HAP-1 (cell line): Measurements from ENCODE around the gene CALML5.

ENCODE experiments used
- DNase-seq, 2 experiments: peaks; one replicate each; pipeline ENCODE4 v3.0.0-alpha.2; 2016 to 2020; ENCODE audit warnings: low spot score in 2 of 2
- H3K27me3 ChIP-seq: fragments of 250-450 bp; sonication (Bioruptor Pico); 2 replicates; pipeline ENCODE4 v1.5.1; 2020; ENCODE audit warnings: low read depth, mild to moderate bottlenecking, moderate library complexity
- H3K36me3 ChIP-seq: fragments of 250-450 bp; sonication (Bioruptor Pico); replicated peaks from 2 replicates; pipeline ENCODE4 v1.5.1; 2020; ENCODE audit warnings: mild to moderate bottlenecking
- H3K4me1 ChIP-seq: fragments of 250-450 bp; sonication (Bioruptor Pico); 2 replicates; pipeline ENCODE4 v1.5.1; 2020; ENCODE audit warnings: mild to moderate bottlenecking
- H3K4me3 ChIP-seq: fragments of 250-450 bp; sonication (Bioruptor Pico); 2 replicates; pipeline ENCODE4 v1.5.1; 2020; ENCODE audit warnings: mild to moderate bottlenecking, moderate library complexity
- H3K9me3 ChIP-seq: fragments of 250-450 bp; sonication (Bioruptor Pico); 2 replicates; pipeline ENCODE4 v1.5.1; 2020; ENCODE audit warnings: mild to moderate bottlenecking, moderate library complexity
- in situ Hi-C: fragments of 300-500 bp; cut with MboI; formaldehyde crosslinking; loops from 3 replicates; pipeline ENCODE4 v1.14.3; 2020; ENCODE audit warnings: low sequenced_read_pairs, inconsistent platforms, mixed read lengths

The CALML5 gene

DNA sequence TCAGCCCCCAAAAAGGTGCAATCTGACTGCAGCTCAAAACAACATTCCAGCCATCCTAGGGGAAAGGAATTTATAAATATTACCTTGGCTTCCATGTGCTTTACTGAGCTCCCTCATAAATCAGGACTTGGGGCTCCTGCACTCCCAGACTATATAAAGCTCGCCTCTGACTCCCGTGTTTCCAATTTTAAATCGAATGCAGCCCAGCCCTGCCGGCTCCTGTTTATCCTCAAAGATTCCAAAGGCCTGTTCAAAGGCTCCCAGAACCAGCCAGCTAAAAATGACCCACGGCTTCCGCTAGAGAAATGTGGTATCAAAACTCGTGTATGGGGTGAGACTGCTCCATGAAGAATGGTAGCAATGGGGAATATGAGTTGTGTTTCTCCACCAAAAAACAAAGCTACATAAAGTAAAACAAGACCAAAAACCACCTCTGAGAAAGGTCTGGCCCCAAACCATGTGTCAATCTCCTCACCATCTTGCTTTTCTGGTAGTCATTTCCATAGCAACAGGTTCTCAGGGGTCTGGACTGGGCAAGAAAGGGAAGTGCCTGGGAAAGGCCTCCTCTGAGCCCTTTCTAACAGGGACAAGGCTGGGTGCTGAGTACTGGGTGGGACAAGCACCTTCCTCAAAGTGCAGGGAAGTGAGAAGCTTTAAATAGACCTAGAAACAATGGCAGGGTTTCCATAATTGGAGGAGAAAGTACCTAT, 30.5 kb upstream of the CALML5 start:
- in situ Hi-C loops, result no loop called here
- DNase-seq, result no peak
- no peak overlapping the region for H3K4me3 ChIP-seq
- no peaks in the 10 kb centered on the region for H3K4me1 ChIP-seq
- H3K27me3 ChIP-seq, result no peaks in the 10 kb centered on the region
- no peaks in the 10 kb centered on the region for H3K36me3 ChIP-seq
- no peaks in the 10 kb centered on the region for H3K9me3 ChIP-seq

- no peaks in the 10 kb centered on the region for H3K27me3 ChIP-seq
- H3K36me3 ChIP-seq, result no peaks in the 10 kb centered on the region
- H3K4me3 ChIP-seq, result no peak overlapping the region
- in situ Hi-C loops, result no loop called here
- DNase-seq, result no peak
- H3K4me1 ChIP-seq, result no peaks in the 10 kb centered on the region
- no peaks in the 10 kb centered on the region for H3K9me3 ChIP-seq
Measured at GRCh38 chr10:5528989-5529701, 29.8 kb upstream of the CALML5 start.

DNA sequence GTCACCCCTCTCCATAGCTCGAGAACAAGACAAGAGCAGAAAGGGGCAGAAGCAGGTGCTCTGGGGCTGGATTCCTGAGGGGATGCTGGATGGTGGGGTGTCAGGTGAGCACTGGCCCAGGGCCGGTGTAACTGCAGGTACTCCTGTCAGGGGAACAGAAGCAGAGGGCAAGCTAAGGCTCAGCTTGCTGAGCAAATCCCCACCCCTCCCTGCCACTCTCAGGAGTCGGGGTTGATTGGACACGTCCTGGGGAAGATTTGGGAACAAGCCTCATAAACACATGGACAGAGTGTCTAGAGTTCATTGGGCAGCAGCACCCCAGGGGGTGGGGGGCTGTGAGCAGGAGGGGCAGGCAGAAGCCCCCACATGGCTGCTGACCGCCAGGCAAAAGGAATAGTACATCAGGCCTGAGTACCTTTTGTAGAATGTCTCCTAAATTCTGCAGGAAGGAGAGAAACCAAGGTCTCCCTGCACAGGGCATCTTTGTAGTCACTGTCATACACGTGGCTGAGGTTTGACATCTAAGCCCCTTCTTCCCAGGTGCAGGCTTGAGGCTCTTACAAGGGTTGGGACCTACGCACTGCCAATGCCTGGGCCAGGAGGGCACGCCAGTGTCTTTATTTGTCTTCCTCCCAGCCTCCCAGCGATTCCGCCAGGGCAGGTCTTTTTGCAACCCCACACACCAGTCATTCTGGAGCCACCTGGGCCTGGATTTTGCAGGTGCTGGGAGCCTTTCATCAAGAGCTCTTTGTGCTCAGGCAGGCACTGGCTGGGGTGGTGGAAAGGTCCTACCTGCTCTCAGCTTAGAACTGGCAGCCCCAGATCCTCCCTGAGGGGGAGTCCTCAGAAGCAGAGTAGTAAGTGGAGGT, 28.2 kb upstream of the CALML5 start:
- no peak overlapping the region for H3K4me3 ChIP-seq
- H3K4me1 ChIP-seq, result no peaks in the 10 kb centered on the region
- H3K9me3 ChIP-seq, result no peaks in the 10 kb centered on the region
- no peaks in the 10 kb centered on the region for H3K36me3 ChIP-seq
- H3K27me3 ChIP-seq, result no peaks in the 10 kb centered on the region
- no peak for DNase-seq
- in situ Hi-C loops, result no loop called here

- Histone ChIP-seq H3K4me3 (no peak overlapping the region), H3K9me3 (no peaks in the 10 kb centered on the region), H3K27me3 (no peaks in the 10 kb centered on the region), H3K4me1 (no peaks in the 10 kb centered on the region), H3K36me3 (no peaks in the 10 kb centered on the region)
- in situ Hi-C loops, result no loop called here
- DNase-seq, result no peak
Measured at GRCh38 chr10:5526691-5527331, 27.4 kb upstream of the CALML5 start.

GRCh38 chr10:5525561-5526341, 26.4 kb upstream of the CALML5 start:
- in situ Hi-C loops, result no loop called here

GRCh38 chr10:5524641-5525560, 25.5 kb upstream of the CALML5 start, which contains the start of gene CALML3:
Gene CALML3, plus strand, starts transcription at chr10:5524961. Its CDS starts 125 bp downstream, at chr10:5525086.
- Histone ChIP-seq H3K27me3 (no peaks in the 10 kb centered on the region), H3K4me1 (no peaks in the 10 kb centered on the region), H3K36me3 (no peaks in the 10 kb centered on the region), H3K4me3 (no peak within 1 kb of the TSS), H3K9me3 (no peaks in the 10 kb centered on the region)
- no peak for DNase-seq
- in situ Hi-C loops, result no loop called here

More at GRCh38 chr10:5525561-5526341, 26.4 kb upstream of the CALML5 start:
- no peaks in the 10 kb centered on the region for H3K27me3 ChIP-seq
- no peaks in the 10 kb centered on the region for H3K9me3 ChIP-seq
- no peak overlapping the region for H3K4me3 ChIP-seq
- H3K4me1 ChIP-seq, result no peaks in the 10 kb centered on the region
- no peaks in the 10 kb centered on the region for H3K36me3 ChIP-seq
- DNase-seq, result no peak

GRCh38 chr10:5523796-5524574, 24.6 kb upstream of the CALML5 start:
- in situ Hi-C loops, result no loop called here
- DNase-seq, result no peak
- Histone ChIP-seq H3K9me3 (no peaks in the 10 kb centered on the region), H3K4me3 (no peak overlapping the region), H3K36me3 (no peaks in the 10 kb centered on the region), H3K27me3 (no peaks in the 10 kb centered on the region), H3K4me1 (no peaks in the 10 kb centered on the region)

DNA sequence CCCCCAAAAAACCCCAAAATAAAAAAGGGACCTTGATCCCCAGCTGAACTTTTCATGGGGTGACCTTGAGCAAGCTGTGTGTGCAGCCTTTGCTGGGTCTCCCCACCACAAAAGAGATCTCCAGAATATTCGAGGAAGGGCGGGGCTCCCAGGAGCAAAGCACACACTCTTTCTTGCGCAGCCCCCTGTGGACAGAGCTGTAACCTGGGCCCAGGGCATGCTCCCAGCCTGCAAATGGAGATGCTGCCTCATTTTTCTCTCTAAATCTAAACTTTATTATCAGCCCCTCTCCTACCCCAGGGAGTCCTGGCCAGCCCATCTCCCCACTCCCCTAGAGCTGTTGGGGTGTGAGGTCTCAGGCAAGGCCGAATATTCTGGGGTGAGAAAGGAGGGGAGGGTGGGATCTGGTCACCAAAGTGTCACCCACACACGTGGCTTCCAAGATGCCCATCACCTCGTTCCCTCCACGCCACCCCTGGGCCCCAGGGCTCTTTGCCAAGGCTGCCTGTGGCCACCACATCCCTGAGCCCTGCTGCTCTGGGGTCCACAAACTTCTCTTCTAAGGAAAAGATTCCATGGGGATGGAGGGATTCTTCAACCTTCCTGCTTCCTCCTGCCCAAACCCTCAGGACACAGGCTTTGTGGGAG, 23.7 kb upstream of the CALML5 start:
- in situ Hi-C loops, result no loop called here
- DNase-seq, result no peak
- Histone ChIP-seq H3K9me3 (no peaks in the 10 kb centered on the region), H3K27me3 (no peaks in the 10 kb centered on the region), H3K36me3 (no peaks in the 10 kb centered on the region), H3K4me1 (no peaks in the 10 kb centered on the region), H3K4me3 (no peak overlapping the region)

DNA sequence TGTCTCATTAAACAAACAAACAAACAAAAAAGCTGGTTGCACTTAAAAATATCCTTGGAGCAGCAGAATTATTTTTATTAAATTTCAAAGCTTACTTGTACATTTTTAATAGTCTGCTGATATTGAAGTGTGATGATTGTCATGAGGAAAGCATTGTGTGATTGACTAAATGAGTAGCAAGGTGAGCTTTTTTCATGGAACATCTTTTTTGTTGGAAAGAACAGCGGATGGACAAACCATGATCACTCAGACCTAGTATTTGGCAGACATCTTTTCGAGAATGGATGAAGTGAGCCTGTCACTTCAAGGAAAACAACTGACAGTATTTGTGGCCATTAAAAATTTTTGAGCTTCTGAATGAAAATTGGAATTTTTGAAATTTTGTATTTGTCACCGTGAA, 19.7 kb upstream of the CALML5 start:
- no peaks in the 10 kb centered on the region for H3K36me3 ChIP-seq
- H3K4me3 ChIP-seq, result no peak overlapping the region
- in situ Hi-C loops, result no loop called here
- no peaks in the 10 kb centered on the region for H3K9me3 ChIP-seq
- no peaks in the 10 kb centered on the region for H3K27me3 ChIP-seq
- no peak for DNase-seq
- H3K4me1 ChIP-seq, result no peaks in the 10 kb centered on the region

DNA sequence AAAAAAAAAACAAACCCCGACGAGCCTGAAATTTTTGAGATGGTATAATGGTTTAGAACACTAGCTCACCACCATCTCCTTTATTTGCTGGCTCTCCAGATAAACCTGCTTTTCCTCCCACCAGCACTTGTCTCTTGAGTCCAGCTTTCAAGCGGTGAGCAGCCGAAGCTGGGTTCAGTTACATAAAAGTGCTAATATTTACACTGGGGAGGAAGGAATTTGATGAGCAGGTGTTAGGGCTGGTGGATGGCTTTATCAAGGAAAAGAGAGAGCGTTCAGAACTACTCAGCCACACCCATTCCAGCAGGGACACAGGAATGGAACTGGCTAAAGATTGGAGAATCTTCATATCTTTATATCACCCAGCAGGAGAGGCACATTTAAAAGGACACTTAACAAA, 18.8 kb upstream of the CALML5 start:
- Histone ChIP-seq H3K9me3 (no peaks in the 10 kb centered on the region), H3K4me1 (no peaks in the 10 kb centered on the region), H3K27me3 (no peaks in the 10 kb centered on the region), H3K4me3 (no peak overlapping the region), H3K36me3 (no peaks in the 10 kb centered on the region)
- in situ Hi-C loops, result no loop called here
- no peak for DNase-seq

DNA sequence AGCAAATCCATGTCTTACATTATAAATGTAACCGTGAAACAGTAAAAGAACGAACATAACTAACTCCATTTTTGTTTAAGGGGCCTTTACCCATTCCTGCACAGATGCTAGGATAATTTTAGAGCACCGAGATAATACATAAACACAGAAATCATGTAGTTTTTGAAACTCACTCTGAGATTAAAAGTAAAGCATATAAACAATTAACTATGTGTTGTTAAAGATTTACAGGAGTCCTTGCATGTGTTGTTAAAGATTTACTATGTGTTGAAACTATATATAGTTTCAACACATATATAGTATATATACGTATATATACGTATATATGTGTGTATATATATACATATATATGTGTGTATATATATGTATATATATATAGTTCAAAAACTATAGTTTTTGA, 18.2 kb upstream of the CALML5 start:
- in situ Hi-C loops, result no loop called here
- Histone ChIP-seq H3K4me3 (no peak overlapping the region), H3K27me3 (no peaks in the 10 kb centered on the region), H3K36me3 (no peaks in the 10 kb centered on the region), H3K9me3 (no peaks in the 10 kb centered on the region), H3K4me1 (no peaks in the 10 kb centered on the region)
- no peak for DNase-seq
